K562 (cell line): Measurements from ENCODE around the gene ENTREP3. TPM values are rescaled to one million over a fixed set of nuclear protein-coding genes. Genes with fewer than 3 reads are reported as not detected.

ENCODE experiments used
- ARID1B ChIP-seq: fragments of 450-650 bp; IDR thresholded peaks from 2 replicates; pipeline ENCODE4 v1.6.1; 2016; ENCODE audit warnings: antibody characterized with exemption, mild to moderate bottlenecking, inconsistent platforms
- CXXC5 ChIP-seq: fragments of 250-450 bp; sonication (Bioruptor Pico); IDR thresholded peaks from 2 replicates; pipeline ENCODE4 v1.8.0; 2022; ENCODE audit warnings: inconsistent platforms, mild to moderate bottlenecking, moderate library complexity
- EP400 ChIP-seq: fragments of 450-650 bp; IDR thresholded peaks from 2 replicates; pipeline ENCODE4 v1.6.1; 2017; ENCODE audit warnings: antibody characterized with exemption, mild to moderate bottlenecking, moderate library complexity
- MXI1 ChIP-seq: IDR thresholded peaks from 2 replicates; pipeline ENCODE4 v1.6.1; 2011; ENCODE audit warnings: low read depth, mild to moderate bottlenecking, improper control_type of control experiment, low read length
- POLR2B ChIP-seq: fragments of 450-650 bp; IDR thresholded peaks from 2 replicates; pipeline ENCODE4 v1.6.1; 2018; ENCODE audit warnings: low read depth; ENCODE audit not compliant: partially characterized antibody
- YY1 ChIP-seq, 3 experiments: IDR thresholded peaks; 2 replicates each; pipeline ENCODE4 v1.6.1; 2011; ENCODE audit warnings: low read length in 2 of 3, mild to moderate bottlenecking in 2 of 3, moderate library complexity in 2 of 3, borderline replicate concordance in 1 of 3, control low read depth in 1 of 3, low read depth in 1 of 3; ENCODE audit not compliant: insufficient read depth in 3 of 3, insufficient replicate concordance in 2 of 3, control insufficient read depth in 1 of 3, insufficient read length in 1 of 3; ENCODE audit errors: extremely low read depth in 1 of 3
- ZNF445 ChIP-seq: fragments of 250-450 bp; sonication (Bioruptor Pico); IDR thresholded peaks from 2 replicates; pipeline ENCODE4 v1.4.0; 2020; ENCODE audit warnings: low read depth, mild to moderate bottlenecking, moderate library complexity
- polyA plus RNA-seq, 8 experiments: library from polyadenylated mRNA; depleted of rRNA in 4 of 8; stranded (reverse) in 5 of 8; unstranded in 3 of 8; fragments of >200 nt; fragmentation: Nextera tagmentation in 2 of 8; fragmentation: Illumina TruSeq in 1 of 8; extraction: Ambion mirVana in 2 of 8; extraction: Trizol in 1 of 8; gene quantifications; 2 replicates each; pipeline versions ENCODE4 v1.2.1 to v1.2.3, GENCODE V29; 2011 to 2014; ENCODE audit warnings: inconsistent platforms in 1 of 8, missing spikeins in 1 of 8
- total RNA-seq, 7 experiments: library from RNA; depleted of rRNA in 6 of 7; stranded (reverse); fragments of >200 nt in 6 of 7; fragmentation: Illumina TruSeq in 2 of 7; extraction: Trizol in 2 of 7; gene quantifications; 2 replicates each; pipeline versions ENCODE4 v1.2.1 to v1.2.3, GENCODE V29; 2011 to 2021; ENCODE audit warnings: low replicate concordance in 1 of 7
- TF ChIP-seq, protein P1 (sequence below): sonication (generic); formaldehyde crosslinking; IDR thresholded peaks from 2 replicates; pipeline ENCODE4 v1.8.1; 2023; ENCODE audit warnings: mild to moderate bottlenecking, missing genetic modification reagents, moderate library complexity
- TF ChIP-seq, protein P2 (sequence below): conservative IDR thresholded peaks from 2 replicates; pipeline ENCODE4 v1.6.1; 2011; ENCODE audit warnings: low read depth, mild to moderate bottlenecking, low read length; ENCODE audit not compliant: control insufficient read depth
- TF ChIP-seq, protein P3 (sequence below): sonication (generic); formaldehyde crosslinking; IDR thresholded peaks from 2 replicates; pipeline ENCODE4 v1.8.0; 2023; ENCODE audit warnings: mild to moderate bottlenecking, missing genetic modification reagents
- TF ChIP-seq, protein P4 (sequence below): sonication (generic); formaldehyde crosslinking; IDR thresholded peaks from 2 replicates; pipeline ENCODE4 v1.8.0; 2023; ENCODE audit warnings: mild to moderate bottlenecking, missing genetic modification reagents

Gene ENTREP3
- total and polyA plus RNA-seq, 9 of the 15 experiments (the other 6 are each of a cell fraction or from before 2014, with no cell fraction given), result 1.9 to 41.8 (median 5.9) TPM

DNA sequence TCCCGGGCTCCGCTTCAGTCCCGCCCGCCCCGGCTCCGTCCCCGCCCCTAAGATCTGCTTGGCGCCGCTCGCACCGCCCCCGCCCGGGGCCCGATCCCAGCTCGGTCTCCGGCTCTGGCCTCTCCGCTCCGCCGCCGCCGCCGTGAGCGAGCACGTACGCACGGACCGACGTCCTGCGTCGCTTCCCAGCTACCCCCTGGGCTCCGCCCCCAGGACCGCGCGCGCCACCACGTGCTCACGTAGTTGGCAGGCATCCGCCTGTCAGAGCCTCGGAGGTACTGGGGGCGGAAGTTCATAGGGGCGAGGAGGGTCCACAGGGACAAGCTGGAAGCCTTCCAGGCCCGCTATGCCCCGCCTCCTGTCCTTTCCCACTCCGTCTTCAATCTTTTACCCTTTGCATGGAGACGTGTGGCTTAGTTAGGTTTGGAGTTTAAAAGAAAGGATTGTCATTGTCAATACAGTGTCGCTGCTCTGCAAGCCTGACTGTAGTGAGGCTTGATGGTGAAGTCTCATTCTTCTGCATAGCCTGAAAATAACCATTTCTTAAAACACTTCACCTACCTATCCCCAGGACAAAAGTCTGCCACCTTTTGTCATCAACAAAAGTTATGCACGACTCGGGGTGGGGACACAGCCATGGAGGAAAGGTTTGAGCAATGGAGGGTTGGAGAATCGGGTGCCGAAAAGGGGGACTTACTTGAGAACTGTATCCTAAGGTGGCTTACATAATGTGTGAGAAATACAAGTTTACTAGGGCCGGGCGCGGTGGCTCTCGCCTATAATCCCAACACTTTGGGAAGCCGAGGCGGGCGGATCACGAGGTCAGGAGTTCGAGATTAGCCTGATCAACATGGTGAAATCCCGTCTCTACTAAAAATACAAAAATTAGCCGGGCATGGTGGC is 18.3 kb upstream of the ENTREP3 start, which contains the start of gene CLK2 (continued):
- TF ChIP-seq, protein P1, sequence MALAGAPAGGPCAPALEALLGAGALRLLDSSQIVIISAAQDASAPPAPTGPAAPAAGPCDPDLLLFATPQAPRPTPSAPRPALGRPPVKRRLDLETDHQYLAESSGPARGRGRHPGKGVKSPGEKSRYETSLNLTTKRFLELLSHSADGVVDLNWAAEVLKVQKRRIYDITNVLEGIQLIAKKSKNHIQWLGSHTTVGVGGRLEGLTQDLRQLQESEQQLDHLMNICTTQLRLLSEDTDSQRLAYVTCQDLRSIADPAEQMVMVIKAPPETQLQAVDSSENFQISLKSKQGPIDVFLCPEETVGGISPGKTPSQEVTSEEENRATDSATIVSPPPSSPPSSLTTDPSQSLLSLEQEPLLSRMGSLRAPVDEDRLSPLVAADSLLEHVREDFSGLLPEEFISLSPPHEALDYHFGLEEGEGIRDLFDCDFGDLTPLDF (CRISPR knock-in tag), result 0 out of 2 replicates have a peak, but pooled peaks have one; percentile 28
- no peak; the same call in 1 of the 2 replicates for TF ChIP-seq ARID1B
- TF ChIP-seq EP400, result peak; percentile 91
- no peak for TF ChIP-seq ZNF445
- TF ChIP-seq POLR2B, result peak; percentile 63
- TF ChIP-seq, protein P2, sequence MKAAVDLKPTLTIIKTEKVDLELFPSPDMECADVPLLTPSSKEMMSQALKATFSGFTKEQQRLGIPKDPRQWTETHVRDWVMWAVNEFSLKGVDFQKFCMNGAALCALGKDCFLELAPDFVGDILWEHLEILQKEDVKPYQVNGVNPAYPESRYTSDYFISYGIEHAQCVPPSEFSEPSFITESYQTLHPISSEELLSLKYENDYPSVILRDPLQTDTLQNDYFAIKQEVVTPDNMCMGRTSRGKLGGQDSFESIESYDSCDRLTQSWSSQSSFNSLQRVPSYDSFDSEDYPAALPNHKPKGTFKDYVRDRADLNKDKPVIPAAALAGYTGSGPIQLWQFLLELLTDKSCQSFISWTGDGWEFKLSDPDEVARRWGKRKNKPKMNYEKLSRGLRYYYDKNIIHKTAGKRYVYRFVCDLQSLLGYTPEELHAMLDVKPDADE, result peak; percentile 69
- TF ChIP-seq, protein P3, sequence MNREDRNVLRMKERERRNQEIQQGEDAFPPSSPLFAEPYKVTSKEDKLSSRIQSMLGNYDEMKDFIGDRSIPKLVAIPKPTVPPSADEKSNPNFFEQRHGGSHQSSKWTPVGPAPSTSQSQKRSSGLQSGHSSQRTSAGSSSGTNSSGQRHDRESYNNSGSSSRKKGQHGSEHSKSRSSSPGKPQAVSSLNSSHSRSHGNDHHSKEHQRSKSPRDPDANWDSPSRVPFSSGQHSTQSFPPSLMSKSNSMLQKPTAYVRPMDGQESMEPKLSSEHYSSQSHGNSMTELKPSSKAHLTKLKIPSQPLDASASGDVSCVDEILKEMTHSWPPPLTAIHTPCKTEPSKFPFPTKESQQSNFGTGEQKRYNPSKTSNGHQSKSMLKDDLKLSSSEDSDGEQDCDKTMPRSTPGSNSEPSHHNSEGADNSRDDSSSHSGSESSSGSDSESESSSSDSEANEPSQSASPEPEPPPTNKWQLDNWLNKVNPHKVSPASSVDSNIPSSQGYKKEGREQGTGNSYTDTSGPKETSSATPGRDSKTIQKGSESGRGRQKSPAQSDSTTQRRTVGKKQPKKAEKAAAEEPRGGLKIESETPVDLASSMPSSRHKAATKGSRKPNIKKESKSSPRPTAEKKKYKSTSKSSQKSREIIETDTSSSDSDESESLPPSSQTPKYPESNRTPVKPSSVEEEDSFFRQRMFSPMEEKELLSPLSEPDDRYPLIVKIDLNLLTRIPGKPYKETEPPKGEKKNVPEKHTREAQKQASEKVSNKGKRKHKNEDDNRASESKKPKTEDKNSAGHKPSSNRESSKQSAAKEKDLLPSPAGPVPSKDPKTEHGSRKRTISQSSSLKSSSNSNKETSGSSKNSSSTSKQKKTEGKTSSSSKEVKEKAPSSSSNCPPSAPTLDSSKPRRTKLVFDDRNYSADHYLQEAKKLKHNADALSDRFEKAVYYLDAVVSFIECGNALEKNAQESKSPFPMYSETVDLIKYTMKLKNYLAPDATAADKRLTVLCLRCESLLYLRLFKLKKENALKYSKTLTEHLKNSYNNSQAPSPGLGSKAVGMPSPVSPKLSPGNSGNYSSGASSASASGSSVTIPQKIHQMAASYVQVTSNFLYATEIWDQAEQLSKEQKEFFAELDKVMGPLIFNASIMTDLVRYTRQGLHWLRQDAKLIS, result 0 out of 2 replicates have a peak, but pooled peaks have one; percentile 32
- TF ChIP-seq MXI1, result peak; percentile 77; the same call in 1 of the 2 replicates
- TF ChIP-seq, protein P4, sequence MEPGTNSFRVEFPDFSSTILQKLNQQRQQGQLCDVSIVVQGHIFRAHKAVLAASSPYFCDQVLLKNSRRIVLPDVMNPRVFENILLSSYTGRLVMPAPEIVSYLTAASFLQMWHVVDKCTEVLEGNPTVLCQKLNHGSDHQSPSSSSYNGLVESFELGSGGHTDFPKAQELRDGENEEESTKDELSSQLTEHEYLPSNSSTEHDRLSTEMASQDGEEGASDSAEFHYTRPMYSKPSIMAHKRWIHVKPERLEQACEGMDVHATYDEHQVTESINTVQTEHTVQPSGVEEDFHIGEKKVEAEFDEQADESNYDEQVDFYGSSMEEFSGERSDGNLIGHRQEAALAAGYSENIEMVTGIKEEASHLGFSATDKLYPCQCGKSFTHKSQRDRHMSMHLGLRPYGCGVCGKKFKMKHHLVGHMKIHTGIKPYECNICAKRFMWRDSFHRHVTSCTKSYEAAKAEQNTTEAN (CRISPR knock-in tag), result 0 out of 2 replicates have a peak, but pooled peaks have one; percentile 78
- peak; percentile 93 for TF ChIP-seq CXXC5
- TF ChIP-seq YY1 (IDR thresholded peaks at IDR 0.05; ENCODE audit: borderline replicate concordance in 1 of 3, control insufficient read depth in 1 of 3, extremely low read depth in 1 of 3, insufficient read depth in 3 of 3, insufficient read length in 1 of 3, insufficient replicate concordance in 2 of 3, low read depth in 1 of 3, low read length in 2 of 3), result peak in 1 of 3 experiments; percentile 30
